Heart left ventricle (tissue), 13 donors: Measurements from ENCODE around the gene NRP1.

Experiments
- POLR2A ChIP-seq, 2 donors: fragments of 450-650 bp; IDR thresholded peaks; one replicate each; pipeline ENCODE4 v1.6.1; 2017; ENCODE audit warnings: antibody characterized with exemption in 2 of 2, mild to moderate bottlenecking in 2 of 2, moderate library complexity in 2 of 2
- TF ChIP-seq, protein P1 (sequence below), 12 donors: fragments of 200-600 bp; sonication (generic) in 4 of 12; IDR thresholded peaks; one replicate each; pipeline versions ENCODE4 v1.5.0 to v1.8.0; 2018 to 2022; ENCODE audit warnings: antibody characterized with exemption in 12 of 12, mild to moderate bottlenecking in 5 of 12
- donor health status: ischemic (EF 13 %, LVEDD 7.1; RV severe dilation, severe dysfunction).
- donor health status: DM: no; HTN: yes; CAD: no.
- donor health status: DM: no; HTN: no; CAD: no.
- donor health status: ischemic (EF 25% LVEDD 6.9; RV normal size, moderate dysfunction).
- donor health status: ischemic (EF 25% LVEDD 5.7; RV mildly dilated, moderate dysfunction).
- donor health status: ischemic (EF 35%, LVEDD 5.7; RV mildly dilated, moderate dysfunction).
- donor health status: nonischemic (EF 11% LVEDD 7.7; RV severe dilation, severe dysfunction).
- donor health status: DM: yes; HTN: yes; CAD: no.
- donor health status: PGD.
- donor health status: ischemic (EF 29% LVEDD 5.4; RV normal size, mild dysfunction).
- donor health status: nonischemic (EF 23%, LVEDD 6.1; RV moderate dilation, normal function).

DNA sequence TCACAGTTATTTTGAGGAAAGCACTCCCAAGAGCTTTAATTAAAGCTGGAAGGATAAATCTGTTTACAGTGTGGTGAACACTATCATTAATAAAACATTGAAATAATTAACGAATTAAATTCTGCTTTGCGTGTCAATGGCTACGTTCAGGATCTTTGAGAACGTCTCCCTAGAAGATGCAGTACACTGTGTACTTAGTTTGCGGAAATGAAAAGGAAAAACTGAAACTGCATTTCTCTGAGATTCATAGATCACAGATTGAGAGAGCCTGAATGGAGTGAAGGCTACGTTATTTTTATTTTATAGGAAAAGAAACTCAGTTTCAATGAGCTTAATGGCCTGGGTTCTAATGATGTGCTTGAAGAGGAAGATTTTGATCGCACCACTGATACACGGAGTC, 85.3 kb downstream of the NRP1 start:
- TF ChIP-seq POLR2A (IDR thresholded peaks at IDR 0.05), result no peak
- TF ChIP-seq, protein P1, sequence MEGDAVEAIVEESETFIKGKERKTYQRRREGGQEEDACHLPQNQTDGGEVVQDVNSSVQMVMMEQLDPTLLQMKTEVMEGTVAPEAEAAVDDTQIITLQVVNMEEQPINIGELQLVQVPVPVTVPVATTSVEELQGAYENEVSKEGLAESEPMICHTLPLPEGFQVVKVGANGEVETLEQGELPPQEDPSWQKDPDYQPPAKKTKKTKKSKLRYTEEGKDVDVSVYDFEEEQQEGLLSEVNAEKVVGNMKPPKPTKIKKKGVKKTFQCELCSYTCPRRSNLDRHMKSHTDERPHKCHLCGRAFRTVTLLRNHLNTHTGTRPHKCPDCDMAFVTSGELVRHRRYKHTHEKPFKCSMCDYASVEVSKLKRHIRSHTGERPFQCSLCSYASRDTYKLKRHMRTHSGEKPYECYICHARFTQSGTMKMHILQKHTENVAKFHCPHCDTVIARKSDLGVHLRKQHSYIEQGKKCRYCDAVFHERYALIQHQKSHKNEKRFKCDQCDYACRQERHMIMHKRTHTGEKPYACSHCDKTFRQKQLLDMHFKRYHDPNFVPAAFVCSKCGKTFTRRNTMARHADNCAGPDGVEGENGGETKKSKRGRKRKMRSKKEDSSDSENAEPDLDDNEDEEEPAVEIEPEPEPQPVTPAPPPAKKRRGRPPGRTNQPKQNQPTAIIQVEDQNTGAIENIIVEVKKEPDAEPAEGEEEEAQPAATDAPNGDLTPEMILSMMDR (IDR thresholded peaks at IDR 0.05), result no peak
